Activated naive CD4-positive, alpha-beta T cell treated with anti-CD3 and anti-CD28 coated beads, Interleukin-2, amount 10 ng/mL, durations not matched to agents 7 days and 5 days (primary cell): ENCODE measurements around the gene EHBP1.

Experiments
- CTCF ChIA-PET: fragments of 350-600 bp; sonication (Branson Sonifier 250); formaldehyde crosslinking; loops from one replicate; lab custom pipeline; 2021; ENCODE audit warnings: antibody characterized with exemption; lab: Charles Lee
- DNase-seq: peaks from one replicate; pipeline ENCODE4 v3.0.0-alpha.2; 2020
- H3K27ac Mint-ChIP-seq: one replicate; pipeline ENCODE4 v1.8.0; 2021; ENCODE audit warnings: mild to moderate bottlenecking, moderate library complexity, mixed read lengths
- H3K27me3 Mint-ChIP-seq: one replicate; pipeline ENCODE4 v1.8.0; 2021; ENCODE audit warnings: mild to moderate bottlenecking, mixed read lengths
- H3K36me3 Mint-ChIP-seq: one replicate; pipeline ENCODE4 v1.8.0; 2021; ENCODE audit warnings: mixed read lengths
- H3K4me1 Mint-ChIP-seq: one replicate; pipeline ENCODE4 v1.8.0; 2021; ENCODE audit warnings: mixed read lengths
- H3K4me3 Mint-ChIP-seq: one replicate; pipeline ENCODE4 v1.8.0; 2021; ENCODE audit warnings: mild to moderate bottlenecking, moderate library complexity, mixed read lengths
- H3K9me3 Mint-ChIP-seq: one replicate; pipeline ENCODE4 v1.8.0; 2021; ENCODE audit warnings: mixed read lengths

EHBP1 gene

GRCh38 chr2:62817348-62817747, 111.8 kb downstream of the EHBP1 start:
- Mint-ChIP-seq H3K4me1 (no peaks in the 10 kb centered on the region), H3K27me3 (no peaks in the 10 kb centered on the region), H3K36me3 (no peaks in the 10 kb centered on the region), H3K27ac (no peak overlapping the region), H3K4me3 (no peak overlapping the region), H3K9me3 (no peaks in the 10 kb centered on the region)
- CTCF ChIA-PET, result no interaction called here
- DNase-seq, result no peak

GRCh38 chr2:62817995-62818713, 112.6 kb downstream of the EHBP1 start:
- H3K4me3 Mint-ChIP-seq, result no peak overlapping the region
- no peaks in the 10 kb centered on the region for H3K4me1 Mint-ChIP-seq
- no peaks in the 10 kb centered on the region for H3K27me3 Mint-ChIP-seq
- CTCF ChIA-PET, result no interaction called here
- no peaks in the 10 kb centered on the region for H3K9me3 Mint-ChIP-seq
- no peak overlapping the region for H3K27ac Mint-ChIP-seq
- DNase-seq, result no peak
- no peaks in the 10 kb centered on the region for H3K36me3 Mint-ChIP-seq

GRCh38 chr2:62822549-62822948, 117.0 kb downstream of the EHBP1 start:
- Mint-ChIP-seq H3K36me3 (peaks cover 11% of the 10 kb centered on the region), H3K4me3 (no peak overlapping the region), H3K27me3 (no peaks in the 10 kb centered on the region), H3K27ac (no peak overlapping the region), H3K4me1 (no peaks in the 10 kb centered on the region), H3K9me3 (no peaks in the 10 kb centered on the region)
- no peak for DNase-seq
- CTCF ChIA-PET, result no interaction called here

GRCh38 chr2:62824388-62824787, 118.9 kb downstream of the EHBP1 start:
- no peak overlapping the region for H3K27ac Mint-ChIP-seq
- H3K4me3 Mint-ChIP-seq, result no peak overlapping the region
- no peaks in the 10 kb centered on the region for H3K27me3 Mint-ChIP-seq
- CTCF ChIA-PET, result no interaction called here
- peaks cover 15% of the 10 kb centered on the region for H3K36me3 Mint-ChIP-seq
- no peaks in the 10 kb centered on the region for H3K4me1 Mint-ChIP-seq
- no peak for DNase-seq
- no peaks in the 10 kb centered on the region for H3K9me3 Mint-ChIP-seq

GRCh38 chr2:62826141-62826540, 120.6 kb downstream of the EHBP1 start:
- Mint-ChIP-seq H3K27me3 (no peaks in the 10 kb centered on the region), H3K27ac (no peak overlapping the region), H3K4me3 (no peak overlapping the region), H3K36me3 (peaks cover 17% of the 10 kb centered on the region), H3K9me3 (no peaks in the 10 kb centered on the region), H3K4me1 (no peaks in the 10 kb centered on the region)
- CTCF ChIA-PET, result no interaction called here
- no peak for DNase-seq

- Mint-ChIP-seq H3K27me3 (no peaks in the 10 kb centered on the region), H3K9me3 (no peaks in the 10 kb centered on the region), H3K27ac (no peak overlapping the region), H3K36me3 (peaks cover 19% of the 10 kb centered on the region), H3K4me1 (no peaks in the 10 kb centered on the region), H3K4me3 (no peak overlapping the region)
- CTCF ChIA-PET, result no interaction called here
- DNase-seq, result no peak
These were observed 121.6 kb downstream of the EHBP1 start for GRCh38 chr2:62826953-62827675.

GRCh38 chr2:62831729-62832128, 126.2 kb downstream of the EHBP1 start:
- H3K27me3 Mint-ChIP-seq, result no peaks in the 10 kb centered on the region

GRCh38 chr2:62844311-62845090, 139.0 kb downstream of the EHBP1 start:
- CTCF ChIA-PET, result no interaction called here
- no peaks in the 10 kb centered on the region for H3K27me3 Mint-ChIP-seq
- H3K4me1 Mint-ChIP-seq, result no peaks in the 10 kb centered on the region
- peaks cover 2% of the 10 kb centered on the region for H3K9me3 Mint-ChIP-seq
- H3K4me3 Mint-ChIP-seq, result no peak overlapping the region
- H3K27ac Mint-ChIP-seq, result no peak overlapping the region
- no peaks in the 10 kb centered on the region for H3K36me3 Mint-ChIP-seq
- no peak for DNase-seq

More at GRCh38 chr2:62831729-62832128, 126.2 kb downstream of the EHBP1 start:
- Mint-ChIP-seq H3K36me3 (peaks cover 19% of the 10 kb centered on the region), H3K9me3 (no peaks in the 10 kb centered on the region), H3K4me1 (no peaks in the 10 kb centered on the region), H3K27ac (no peak overlapping the region), H3K4me3 (no peak overlapping the region)
- CTCF ChIA-PET, result no interaction called here
- DNase-seq, result no peak

- no peak overlapping the region for H3K27ac Mint-ChIP-seq
- H3K27me3 Mint-ChIP-seq, result no peaks in the 10 kb centered on the region
- H3K4me3 Mint-ChIP-seq, result no peak overlapping the region
- no peak for DNase-seq
- no peaks in the 10 kb centered on the region for H3K36me3 Mint-ChIP-seq
- H3K4me1 Mint-ChIP-seq, result no peaks in the 10 kb centered on the region
- CTCF ChIA-PET, result no interaction called here
- peaks cover 2% of the 10 kb centered on the region for H3K9me3 Mint-ChIP-seq
These were observed 139.7 kb downstream of the EHBP1 start for GRCh38 chr2:62845256-62845655.

- Mint-ChIP-seq H3K27me3 (no peaks in the 10 kb centered on the region), H3K27ac (no peak overlapping the region), H3K9me3 (no peaks in the 10 kb centered on the region), H3K36me3 (peaks cover 3% of the 10 kb centered on the region), H3K4me3 (no peak overlapping the region), H3K4me1 (no peaks in the 10 kb centered on the region)
- no peak for DNase-seq
- CTCF ChIA-PET, result no interaction called here
These were observed 146.7 kb downstream of the EHBP1 start for GRCh38 chr2:62852254-62852653.

- H3K9me3 Mint-ChIP-seq, result no peaks in the 10 kb centered on the region
- CTCF ChIA-PET, result no interaction called here
- DNase-seq, result no peak
These were observed 149.3 kb downstream of the EHBP1 start for GRCh38 chr2:62854600-62855514.

GRCh38 chr2:62856228-62857040, 150.9 kb downstream of the EHBP1 start:
- no peak for DNase-seq
- Mint-ChIP-seq H3K27ac (no peak overlapping the region), H3K9me3 (no peaks in the 10 kb centered on the region), H3K4me1 (no peaks in the 10 kb centered on the region), H3K36me3 (peaks cover 3% of the 10 kb centered on the region), H3K4me3 (no peak overlapping the region), H3K27me3 (no peaks in the 10 kb centered on the region)
- CTCF ChIA-PET, result no interaction called here

More at GRCh38 chr2:62854600-62855514, 149.3 kb downstream of the EHBP1 start:
- Mint-ChIP-seq H3K4me1 (no peaks in the 10 kb centered on the region), H3K27ac (no peak overlapping the region), H3K36me3 (peaks cover 3% of the 10 kb centered on the region), H3K4me3 (no peak overlapping the region), H3K27me3 (no peaks in the 10 kb centered on the region)
